Kidney (tissue), 14 donors: ENCODE results near the gene KRTAP29-1. TPM values are rescaled to one million over a fixed set of nuclear protein-coding genes. Genes with fewer than 3 reads are reported as not detected.
"Not testable (repeated sequence)": the region's sequence is repeated elsewhere in the genome, so short reads cannot be mapped to it uniquely, and the experiment has no call there.

Experiments used
- DNase-seq, 5 donors: peaks; one replicate each; pipeline ENCODE4 v3.0.0-alpha.2; 2013 to 2020
- FAIRE-seq: peaks from 2 replicates; lab custom pipeline; 2012; peaks lifted over from hg19 to GRCh38; lab: Jason Lieb, UNC
- H3K27ac ChIP-seq, 2 donors: one replicate each; pipeline ENCODE4 v1.7.0; 2013; ENCODE audit warnings: low read depth in 2 of 2, low read length in 2 of 2, inconsistent platforms in 1 of 2
- H3K27me3 ChIP-seq: one replicate; pipeline ENCODE4 v1.7.1; 2013; ENCODE audit warnings: low read length, inconsistent platforms; ENCODE audit not compliant: control insufficient read depth, insufficient read depth
- H3K36me3 ChIP-seq, 3 donors: one replicate each; pipeline versions ENCODE4 v1.7.0 to v1.7.1; 2013; ENCODE audit warnings: low read length in 3 of 3, control low read depth in 1 of 3, inconsistent platforms in 1 of 3; ENCODE audit not compliant: insufficient read depth in 3 of 3, control insufficient read depth in 2 of 3
- H3K4me1 ChIP-seq, 3 donors: one replicate each; pipeline versions ENCODE4 v1.7.0 to v1.7.1; 2013; ENCODE audit warnings: low read length in 3 of 3, inconsistent platforms in 1 of 3, low read depth in 1 of 3; ENCODE audit not compliant: control insufficient read depth in 2 of 3, insufficient read depth in 2 of 3
- H3K4me3 ChIP-seq, 3 donors: one replicate each; pipeline versions ENCODE4 v1.7.0 to v1.8.1; 2013; ENCODE audit warnings: low read length in 3 of 3, control low read depth in 1 of 3, inconsistent platforms in 1 of 3
- H3K9ac ChIP-seq, 3 donors: one replicate each; pipeline versions ENCODE4 v1.7.0 to v1.7.1; 2013; ENCODE audit warnings: low read length in 3 of 3, control low read depth in 1 of 3, inconsistent platforms in 1 of 3
- H3K9me3 ChIP-seq, 3 donors: one replicate each; pipeline versions ENCODE4 v1.7.0 to v1.7.1; 2013; ENCODE audit warnings: low read length in 3 of 3, control low read depth in 1 of 3, inconsistent platforms in 1 of 3; ENCODE audit not compliant: control insufficient read depth in 2 of 3, insufficient read depth in 1 of 3
- intact Hi-C: fragments of 100-400 bp; cut with DNase I; formaldehyde crosslinking; loops from one replicate; pipeline ENCODE4 v1.11.1; 2022
- polyA plus RNA-seq: library from polyadenylated mRNA; stranded (reverse); fragments of 350-450 nt; fragmentation: Illumina TruSeq; extraction: RNeasy Lipid Tissue Mini Kit (QIAGEN cat#74804); gene quantifications from one replicate; pipeline ENCODE4 v1.2.3, GENCODE V29; 2014; ENCODE audit warnings: low read depth, low replicate concordance; ENCODE audit not compliant: insufficient read depth
- total RNA-seq: library from RNA; stranded (reverse); fragmentation: NEBNext Ultra II Directional; extraction: Animal tissue kit (Norgen Biotek cat#: 25700); gene quantifications from one replicate; pipeline ENCODE4 v1.2.1, GENCODE V29; 2021
- TF ChIP-seq, protein P1 (sequence below): IDR thresholded peaks from 3 replicates; pipeline ENCODE4 v1.5.1; 2012; ENCODE audit warnings: mild to moderate bottlenecking, moderate library complexity, borderline replicate concordance; ENCODE audit not compliant: insufficient read depth; ENCODE audit errors: extremely low read depth
- donor health status: control.
- donor health status: control.
- donor health status: control.
- donor health status: control.
- donor health status: control.
- donor health status: DM: yes; HTN: yes; CAD: no.
- donor health status: Normal renal cell carcinoma (clear cell type).

Gene KRTAP29-1
- total and polyA plus RNA-seq, 2 donors from 2014 or later = not detected

- TF ChIP-seq, protein P1, sequence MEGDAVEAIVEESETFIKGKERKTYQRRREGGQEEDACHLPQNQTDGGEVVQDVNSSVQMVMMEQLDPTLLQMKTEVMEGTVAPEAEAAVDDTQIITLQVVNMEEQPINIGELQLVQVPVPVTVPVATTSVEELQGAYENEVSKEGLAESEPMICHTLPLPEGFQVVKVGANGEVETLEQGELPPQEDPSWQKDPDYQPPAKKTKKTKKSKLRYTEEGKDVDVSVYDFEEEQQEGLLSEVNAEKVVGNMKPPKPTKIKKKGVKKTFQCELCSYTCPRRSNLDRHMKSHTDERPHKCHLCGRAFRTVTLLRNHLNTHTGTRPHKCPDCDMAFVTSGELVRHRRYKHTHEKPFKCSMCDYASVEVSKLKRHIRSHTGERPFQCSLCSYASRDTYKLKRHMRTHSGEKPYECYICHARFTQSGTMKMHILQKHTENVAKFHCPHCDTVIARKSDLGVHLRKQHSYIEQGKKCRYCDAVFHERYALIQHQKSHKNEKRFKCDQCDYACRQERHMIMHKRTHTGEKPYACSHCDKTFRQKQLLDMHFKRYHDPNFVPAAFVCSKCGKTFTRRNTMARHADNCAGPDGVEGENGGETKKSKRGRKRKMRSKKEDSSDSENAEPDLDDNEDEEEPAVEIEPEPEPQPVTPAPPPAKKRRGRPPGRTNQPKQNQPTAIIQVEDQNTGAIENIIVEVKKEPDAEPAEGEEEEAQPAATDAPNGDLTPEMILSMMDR = no peak
- intact Hi-C loops = no loop called here
Observed at GRCh38 chr17:41347869-41348760, 45.5 kb upstream of the KRTAP29-1 start.

DNA sequence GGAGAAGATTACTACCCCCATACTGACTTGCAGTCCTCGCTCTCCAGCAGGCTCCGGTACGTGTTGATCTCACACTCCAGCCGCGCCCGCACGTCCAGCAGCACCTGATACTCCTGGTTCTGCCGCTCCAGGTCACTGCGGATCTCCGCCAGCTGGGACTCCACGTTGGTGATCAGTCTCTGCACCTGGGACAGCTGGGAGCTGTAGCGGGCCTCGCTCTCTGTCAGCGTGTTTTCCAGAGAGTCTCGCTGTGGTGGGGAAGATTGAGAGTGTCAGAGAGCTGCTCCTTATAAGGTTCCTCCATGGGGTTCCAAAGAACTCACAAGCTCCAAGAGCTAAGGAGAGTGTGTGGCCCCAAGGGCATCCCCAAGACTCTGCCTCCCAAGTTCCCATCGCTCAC is 43.8 kb upstream of the KRTAP29-1 start:
- H3K27me3 ChIP-seq, H3K9ac ChIP-seq, H3K9me3 ChIP-seq, intact Hi-C loops, H3K4me1 ChIP-seq, H3K27ac ChIP-seq, DNase-seq, FAIRE-seq, H3K36me3 ChIP-seq, H3K4me3 ChIP-seq: not testable (repeated sequence)

More at GRCh38 chr17:41347869-41348760, 45.5 kb upstream of the KRTAP29-1 start:
- Histone ChIP-seq H3K4me1 (no peaks in the 10 kb centered on the region), H3K27ac (no peak overlapping the region), H3K36me3 (no peaks in the 10 kb centered on the region), H3K9ac (no peak overlapping the region), H3K4me3 (no peak overlapping the region), H3K27me3 (no peaks in the 10 kb centered on the region), H3K9me3 (no peaks in the 10 kb centered on the region)
- FAIRE-seq = no peak
- DNase-seq = no peak

- H3K27ac ChIP-seq = no peak overlapping the region
Observed at GRCh38 chr17:41345992-41346391, 43.3 kb upstream of the KRTAP29-1 start.

DNA sequence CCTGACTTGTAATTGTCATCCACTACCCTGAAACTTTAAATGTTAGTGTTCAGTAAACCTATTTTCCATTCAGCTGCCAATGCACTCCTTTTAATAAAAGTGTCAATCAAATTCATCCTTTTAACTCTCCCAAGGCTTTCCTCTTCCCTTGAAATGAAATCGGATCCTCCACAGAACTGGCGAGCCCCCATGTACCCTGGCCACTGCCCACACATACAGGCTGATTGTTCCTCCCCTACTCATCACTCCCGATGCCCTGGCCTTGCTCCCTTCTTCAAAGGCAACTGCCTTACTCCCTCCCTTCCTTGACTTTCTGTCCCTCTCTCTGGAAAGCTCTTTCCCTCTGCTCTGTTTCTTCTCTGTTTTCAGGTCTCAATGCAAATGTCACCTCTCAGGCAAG is 40.4 kb upstream of the KRTAP29-1 start:
- H3K27me3 ChIP-seq = no peaks in the 10 kb centered on the region
- DNase-seq (peak in 4 of 5 donors; percentile 79 to 87 (median 82)), FAIRE-seq (no peak)
- H3K36me3 ChIP-seq = no peaks in the 10 kb centered on the region
- no peak overlapping the region for H3K9ac ChIP-seq
- no peak overlapping the region for H3K27ac ChIP-seq
- H3K9me3 ChIP-seq = no peaks in the 10 kb centered on the region
- no peak overlapping the region for H3K4me3 ChIP-seq
- H3K4me1 ChIP-seq = peaks cover 0 to 2% (median 2%) of the 10 kb centered on the region in 3 donors
- TF ChIP-seq, protein P1 = no peak
- intact Hi-C loops = no loop called here

More at GRCh38 chr17:41345992-41346391, 43.3 kb upstream of the KRTAP29-1 start:
- DNase-seq = no peak
- Histone ChIP-seq H3K36me3 (no peaks in the 10 kb centered on the region), H3K4me3 (no peak overlapping the region), H3K9me3 (no peaks in the 10 kb centered on the region), H3K27me3 (no peaks in the 10 kb centered on the region), H3K4me1 (no peaks in the 10 kb centered on the region), H3K9ac (no peak overlapping the region)
- TF ChIP-seq, protein P1 = no peak
- intact Hi-C loops = no loop called here
- FAIRE-seq = no peak
